Heart right ventricle (tissue), 16 donors: Measurements from ENCODE around the gene PLEKHG2. TPM values are rescaled to one million over a fixed set of nuclear protein-coding genes. Genes with fewer than 3 reads are reported as not detected.
A peak's percentile ranks its signal among the peaks of the same experiment; 100 is the strongest.

ENCODE experiments used
- ATAC-seq, 8 donors: fragments of 200-7000 bp; cut with Tn5 transposase; one replicate each; pipeline ENCODE4 v1.9.1; 2020; ENCODE audit warnings: mild to moderate bottlenecking in 8 of 8, moderate library complexity in 8 of 8, moderate number of reproducible peaks in 1 of 8
- DNase-seq, 2 donors: peaks; one replicate each; pipeline ENCODE4 v3.0.0-alpha.2; 2020
- H3K27ac ChIP-seq, 10 donors: fragments of 200-600 bp; sonication (generic) in 2 of 10; one replicate each; pipeline versions ENCODE4 v1.5.0 to v1.8.0; 2020 to 2022; ENCODE audit warnings: mild to moderate bottlenecking in 3 of 10
- H3K27me3 ChIP-seq, 7 donors: fragments of 200-600 bp; one replicate each; pipeline ENCODE4 v1.8.0; 2021 to 2022; ENCODE audit warnings: mild to moderate bottlenecking in 2 of 7
- H3K36me3 ChIP-seq, 9 donors: fragments of 200-600 bp; sonication (generic) in 1 of 9; one replicate each; pipeline versions ENCODE4 v1.5.0 to v1.8.0; 2020 to 2022; ENCODE audit warnings: mild to moderate bottlenecking in 2 of 9
- H3K4me1 ChIP-seq, 9 donors: fragments of 200-600 bp; sonication (generic) in 1 of 9; one replicate each; pipeline versions ENCODE4 v1.5.0 to v1.8.0; 2020 to 2022; ENCODE audit warnings: mild to moderate bottlenecking in 4 of 9
- H3K4me3 ChIP-seq, 10 donors: fragments of 200-600 bp; sonication (generic) in 2 of 10; one replicate each; pipeline versions ENCODE4 v1.5.0 to v1.8.0; 2020 to 2022; ENCODE audit warnings: mild to moderate bottlenecking in 7 of 10, moderate library complexity in 2 of 10
- H3K9me3 ChIP-seq, 11 donors: fragments of 200-600 bp in 10 of 11; sonication (generic) in 2 of 11; one replicate each; pipeline versions ENCODE4 v1.5.0 to v1.8.0; 2013 to 2022; ENCODE audit warnings: mild to moderate bottlenecking in 2 of 11, control low read depth in 1 of 11, moderate library complexity in 1 of 11
- CTCF ChIP-seq, 9 donors: fragments of 200-600 bp; sonication (generic) in 2 of 9; IDR thresholded peaks; one replicate each; pipeline versions ENCODE4 v1.5.0 to v1.8.0; 2021 to 2022; ENCODE audit warnings: antibody characterized with exemption in 9 of 9, mild to moderate bottlenecking in 5 of 9, moderate library complexity in 1 of 9
- WGBS, 2 donors: extraction: QIAGEN DNeasy Blood & Tissue Kit; methylation state at CpG; one replicate each; pipeline ENCODE4 v1.1.7; 2013; ENCODE audit warnings: inconsistent platforms in 1 of 2; 5-methylcytosine and 5-hydroxymethylcytosine counted together
- intact Hi-C, 10 donors: fragments of 100-400 bp; cut with DNase I; formaldehyde crosslinking; loops; one replicate each; pipeline versions ENCODE4 v1.11.1 to v1.14.2; 2022
- polyA plus RNA-seq, 2 donors: library from polyadenylated mRNA; stranded (reverse); fragments of 200-250 nt; gene quantifications; one replicate each; pipeline ENCODE4 v1.2.3, GENCODE V29; 2013
- total RNA-seq, 10 donors: library from RNA; stranded (reverse); fragmentation: NEBNext Ultra II Directional in 3 of 10; extraction: Animal tissue kit (Norgen Biotek cat#: 25700) in 3 of 10; gene quantifications; one replicate each; pipeline versions ENCODE4 v1.2.1 to v1.2.4, GENCODE V29; 2021 to 2023
- donor health status: Arrhythmogenic right ventricular cardiomyopathy.
- donor health status: ischemic (EF 13 %, LVEDD 7.1; RV severe dilation, severe dysfunction).
- donor health status: healthy with polysubstance abuse.
- donor health status: DM: no; HTN: yes; CAD: no.
- donor health status: DM: no; HTN: no; CAD: no.
- donor health status: ischemic (EF 25% LVEDD 6.9; RV normal size, moderate dysfunction).
- donor health status: ischemic (EF 25% LVEDD 5.7; RV mildly dilated, moderate dysfunction).
- donor health status: healthy.
- donor health status: DM: yes; HTN: yes; CAD: no.
- donor health status: Ischemic cardiomyopathy.
- donor health status: ischemic (EF 35%, LVEDD 5.7; RV mildly dilated, moderate dysfunction).
- donor health status: nonischemic (EF 11% LVEDD 7.7; RV severe dilation, severe dysfunction).
- donor health status: DM: yes; HTN: yes; CAD: no.
- donor health status: PGD.
- donor health status: ischemic (EF 29% LVEDD 5.4; RV normal size, mild dysfunction).
- donor health status: nonischemic (EF 23%, LVEDD 6.1; RV moderate dilation, normal function).

The PLEKHG2 gene
- total and polyA plus RNA-seq, 12 donors, result 6.9 to 23.1 (median 15.1) TPM

DNA sequence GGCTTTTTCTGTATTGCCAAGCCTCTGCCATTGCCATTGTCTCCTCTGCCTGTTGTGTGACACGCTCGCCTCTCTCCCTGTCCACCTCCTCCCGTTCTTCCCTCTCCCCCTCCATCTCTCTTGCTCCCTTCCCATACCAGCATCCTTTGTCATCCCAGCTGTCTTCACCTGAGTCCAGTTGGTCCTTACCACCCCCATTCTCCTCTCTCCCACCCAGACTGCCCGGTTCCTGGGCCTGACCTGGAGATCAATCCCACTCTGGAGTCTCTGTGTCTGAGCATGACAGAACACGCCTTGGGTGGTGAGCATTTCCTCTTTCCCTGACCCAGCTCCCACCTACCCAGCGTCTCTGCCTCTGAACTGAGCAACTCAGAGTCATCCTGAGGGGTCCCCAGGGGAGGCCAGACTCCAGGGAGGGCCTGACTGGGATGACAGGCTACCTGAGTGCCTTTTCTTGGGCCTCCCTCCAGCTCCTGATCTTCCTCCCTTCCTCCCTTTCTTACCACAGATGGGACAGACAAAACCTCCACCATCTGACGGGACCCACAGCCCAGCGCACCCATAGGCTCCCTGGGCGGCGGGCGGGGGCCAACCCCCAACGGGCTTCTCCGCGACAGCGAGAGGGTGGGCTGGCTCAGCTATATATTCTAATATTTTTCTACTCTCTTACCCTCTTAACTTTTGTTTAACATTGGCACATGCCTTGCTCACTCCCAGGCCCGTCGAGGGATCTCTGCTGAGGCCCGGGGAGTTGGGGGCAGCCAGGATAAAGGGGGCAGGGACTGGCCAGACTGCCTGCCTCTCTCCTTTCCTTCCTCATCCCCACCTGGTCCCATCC lies 29.3 kb upstream of the PLEKHG2 start:
- no peak overlapping the region for H3K27ac ChIP-seq
- no peaks in the 10 kb centered on the region for H3K27me3 ChIP-seq
- intact Hi-C loops, result no loop called here
- H3K4me3 ChIP-seq, result no peak overlapping the region
- ATAC-seq, result peak in 1 of 8 donors; percentile 3
- 88 to 89% methylated on average over 18 of the region's 18 CpGs for WGBS, 2 donors
- no peaks in the 10 kb centered on the region for H3K4me1 ChIP-seq
- H3K9me3 ChIP-seq, result no peaks in the 10 kb centered on the region
- DNase-seq, result no peak
- no peak for TF ChIP-seq CTCF (IDR thresholded peaks at IDR 0.05)
- H3K36me3 ChIP-seq, result peaks cover 7 to 100% (median 89%) of the 10 kb centered on the region in 9 donors

DNA sequence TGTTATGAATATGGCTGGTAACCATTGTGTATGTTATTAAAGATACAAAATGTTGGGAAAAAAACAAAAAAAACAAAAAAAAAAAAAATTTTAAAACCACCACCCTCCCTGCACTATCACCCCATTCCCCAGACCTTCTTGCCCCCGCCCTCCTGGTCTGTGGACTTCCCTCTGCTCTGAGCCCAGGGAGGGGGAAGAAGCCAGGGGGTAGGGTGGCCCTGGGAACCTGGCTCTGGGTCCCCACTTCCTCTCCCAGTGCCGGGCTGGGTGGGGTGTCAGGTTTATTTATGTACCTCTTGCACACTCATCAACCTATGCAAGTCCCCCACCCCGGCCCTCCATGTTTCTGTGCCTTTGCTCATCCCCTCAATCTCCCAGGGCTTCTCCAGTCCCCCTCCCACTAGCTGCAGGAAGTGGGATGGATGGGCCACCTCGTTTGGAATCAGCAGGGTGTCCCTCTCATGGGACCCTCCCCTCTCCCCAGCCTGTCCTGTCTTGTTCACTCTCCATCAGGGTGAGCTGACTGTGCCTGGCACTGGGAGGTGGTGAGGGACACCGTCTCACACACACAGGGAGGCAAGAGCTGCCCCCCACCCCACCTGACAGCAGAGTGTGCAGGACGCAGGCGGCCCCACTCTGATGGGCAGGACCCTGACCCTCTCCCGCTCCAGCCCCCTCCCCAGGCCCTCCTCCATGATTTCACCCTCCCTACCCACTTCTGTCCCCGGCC lies 27.5 kb upstream of the PLEKHG2 start:
- Histone ChIP-seq H3K9me3 (no peaks in the 10 kb centered on the region), H3K4me3 (no peak overlapping the region), H3K27ac (no peak overlapping the region), H3K36me3 (peaks cover 4 to 98% (median 83%) of the 10 kb centered on the region in 9 donors), H3K4me1 (peaks cover 2 to 9% (median 5%) of the 10 kb centered on the region in 9 donors), H3K27me3 (no peaks in the 10 kb centered on the region)
- intact Hi-C loops, result loop anchor here in 1 of 10 donors (5.0 kb wide), 1 partner anchor 43 kb away; the partner anchor contains the start of gene SAMD4B
- ATAC-seq (no peak), DNase-seq (no peak)
- WGBS, 2 donors, result 68 to 70% methylated on average over 9 of the region's 9 CpGs
- TF ChIP-seq CTCF (IDR thresholded peaks at IDR 0.05), result no peak

DNA sequence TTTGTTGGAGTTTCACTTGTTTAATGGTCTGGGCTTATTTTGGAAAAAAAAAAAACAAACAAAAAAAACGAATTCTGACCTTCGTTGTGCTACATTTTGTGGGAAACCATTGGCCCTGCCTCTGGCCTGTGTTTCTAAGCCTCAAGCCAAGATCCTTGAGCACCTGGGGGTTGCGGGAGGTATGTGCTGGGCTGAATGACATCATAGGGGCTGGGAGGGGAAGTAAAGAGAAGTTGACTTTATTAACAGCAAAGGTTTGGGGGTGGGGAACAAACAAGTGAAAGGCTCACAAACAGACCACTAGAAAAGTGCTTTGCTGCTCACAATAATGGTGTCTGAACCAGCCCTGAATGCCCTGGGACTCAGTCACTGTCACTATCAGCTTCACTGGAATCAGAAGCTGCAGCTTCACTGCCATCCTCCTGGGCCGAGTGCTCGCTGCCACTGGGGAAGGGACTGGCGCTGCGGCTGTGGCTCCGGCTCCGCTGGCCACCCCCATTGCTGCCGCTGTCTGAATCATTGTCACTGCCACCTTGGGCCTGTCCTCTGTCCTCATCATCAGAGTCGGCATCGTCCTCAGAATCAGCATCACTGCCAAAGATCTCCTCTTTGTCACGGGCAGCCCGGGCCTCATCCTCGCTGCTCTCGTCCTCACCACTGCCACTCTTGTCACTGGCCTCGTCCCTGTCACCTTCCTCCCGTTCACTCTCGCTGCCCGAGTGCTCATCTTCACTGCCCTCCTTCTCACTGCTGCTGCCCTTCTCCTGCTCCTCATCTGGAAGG lies 26.6 kb upstream of the PLEKHG2 start:
- Histone ChIP-seq H3K4me3 (no peak overlapping the region), H3K9me3 (no peaks in the 10 kb centered on the region), H3K27ac (no peak overlapping the region), H3K4me1 (peaks cover 6 to 14% (median 10%) of the 10 kb centered on the region in 9 donors), H3K27me3 (no peaks in the 10 kb centered on the region), H3K36me3 (peaks cover 0 to 90% (median 75%) of the 10 kb centered on the region in 9 donors)
- DNase-seq (no peak), ATAC-seq (no peak)
- WGBS, 2 donors, result 82 to 83% methylated on average over 20 of the region's 20 CpGs
- no peak for TF ChIP-seq CTCF (IDR thresholded peaks at IDR 0.05)
- intact Hi-C loops, result loop anchor here in 1 of 10 donors (5.0 kb wide), 1 partner anchor 44 kb away; the partner anchor contains the start of gene SAMD4B

GRCh38 chr19:39386557-39386956 lies 25.9 kb upstream of the PLEKHG2 start:
- Histone ChIP-seq H3K4me1 (peaks cover 8 to 15% (median 11%) of the 10 kb centered on the region in 9 donors), H3K36me3 (peaks cover 0 to 83% (median 67%) of the 10 kb centered on the region in 9 donors), H3K9me3 (no peaks in the 10 kb centered on the region), H3K4me3 (no peak overlapping the region), H3K27me3 (no peaks in the 10 kb centered on the region), H3K27ac (no peak overlapping the region)
- intact Hi-C loops, result loop anchor here in 1 of 10 donors (5.0 kb wide), 1 partner anchor 44 kb away; the partner anchor contains the start of gene SAMD4B
- DNase-seq, result no peak
- WGBS, 2 donors, result 88 to 90% methylated on average over 7 of the region's 7 CpGs
- ATAC-seq, result no peak
- TF ChIP-seq CTCF (IDR thresholded peaks at IDR 0.05), result no peak
